Activated CD8-positive, alpha-beta memory T cell treated with anti-CD3 and anti-CD28 coated beads for 48 hours (primary cell): ENCODE measurements around the gene TBC1D5.

Experiments
- DNase-seq, 3 experiments: peaks; one replicate each; pipeline ENCODE4 v3.0.0-alpha.2; 2020; ENCODE audit warnings: low read depth in 2 of 3, low spot score in 2 of 3

TBC1D5 gene

GRCh38 chr3:17307887-17308286, 434.5 kb downstream of the TBC1D5 start:
- no peak for DNase-seq

DNA sequence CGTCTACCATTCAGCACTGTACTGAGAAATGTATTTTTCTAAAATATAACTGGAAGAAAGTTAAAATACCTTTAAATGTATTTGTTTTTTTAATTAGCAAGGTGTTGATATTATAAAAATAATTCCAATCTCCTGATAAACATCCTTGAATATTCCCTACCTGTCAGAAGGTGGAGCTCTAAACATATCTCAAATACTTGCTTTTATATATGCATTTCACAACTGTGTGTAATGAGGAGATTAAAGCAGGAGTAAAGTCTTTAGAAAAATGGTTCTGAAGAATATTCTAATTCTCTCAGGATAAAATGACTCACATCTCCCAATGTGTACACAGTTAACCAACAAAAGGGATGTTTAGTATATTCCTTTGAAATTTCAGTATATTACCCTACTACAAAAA, 434.9 kb downstream of the TBC1D5 start:
- DNase-seq, result no peak

DNA sequence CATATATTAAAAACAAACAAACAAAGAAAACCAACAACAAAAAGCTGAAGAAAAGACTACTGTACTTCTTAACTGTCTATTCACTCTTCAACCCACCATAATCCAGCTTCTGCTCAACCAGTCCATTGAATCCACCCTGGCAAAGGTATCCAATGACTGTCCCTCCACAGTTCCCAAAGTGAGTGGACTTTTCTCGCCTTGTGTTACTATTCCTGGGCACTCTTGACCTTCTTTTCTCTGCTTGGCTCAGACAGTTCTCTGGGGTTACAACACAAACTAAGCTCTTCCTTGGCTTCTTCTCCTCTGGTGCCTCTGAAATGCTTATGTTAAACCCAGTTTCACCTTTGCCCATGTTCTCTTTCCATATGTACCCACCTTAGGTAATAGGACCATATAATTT, 437.5 kb downstream of the TBC1D5 start:
- no peak for DNase-seq

GRCh38 chr3:17302774-17303173, 439.7 kb downstream of the TBC1D5 start:
- no peak for DNase-seq

GRCh38 chr3:17302170-17302569, 440.3 kb downstream of the TBC1D5 start:
- no peak for DNase-seq

- no peak for DNase-seq
Measured at GRCh38 chr3:17301271-17301670, 441.2 kb downstream of the TBC1D5 start.

GRCh38 chr3:17300441-17300840, 442.0 kb downstream of the TBC1D5 start:
- DNase-seq, result no peak

GRCh38 chr3:17298038-17298437, 444.4 kb downstream of the TBC1D5 start:
- no peak for DNase-seq

DNA sequence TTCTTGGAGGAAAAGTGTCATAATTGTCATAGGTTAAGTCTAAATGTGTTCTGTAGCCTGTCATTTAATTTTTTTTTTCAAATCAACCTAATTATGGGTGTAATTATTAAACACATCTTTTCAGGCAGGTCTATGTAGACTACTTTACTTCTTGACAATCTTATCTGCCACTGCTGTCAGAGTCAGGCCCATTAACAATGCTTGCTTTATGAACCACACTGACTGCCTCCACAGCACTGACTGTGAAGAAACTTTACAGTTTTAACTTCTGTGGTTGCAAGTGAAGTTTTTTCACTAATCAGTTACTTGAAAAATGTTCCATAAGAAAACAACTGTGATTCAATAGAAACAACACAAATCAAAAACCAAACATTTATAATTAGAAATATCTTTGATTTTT, 449.9 kb downstream of the TBC1D5 start:
- no peak for DNase-seq

DNA sequence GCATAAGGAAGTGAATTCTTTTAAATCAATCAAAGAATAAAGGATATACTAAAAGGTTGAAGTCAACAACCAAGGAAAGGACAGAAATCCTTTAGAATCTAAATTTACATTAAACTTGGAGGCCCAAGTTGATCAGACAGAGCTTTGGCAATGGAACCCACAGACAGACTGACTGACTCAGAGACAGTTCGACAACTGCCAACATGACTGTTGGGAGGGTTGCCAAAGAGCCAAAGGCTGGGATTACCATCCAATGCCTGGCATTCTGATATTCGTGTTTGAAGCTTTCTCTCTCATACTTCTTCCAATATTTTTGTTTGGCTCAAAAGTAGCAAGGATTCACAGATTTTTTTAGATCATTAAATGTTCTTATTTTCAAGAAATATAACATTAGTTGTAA, 451.5 kb downstream of the TBC1D5 start:
- DNase-seq, result no peak

DNA sequence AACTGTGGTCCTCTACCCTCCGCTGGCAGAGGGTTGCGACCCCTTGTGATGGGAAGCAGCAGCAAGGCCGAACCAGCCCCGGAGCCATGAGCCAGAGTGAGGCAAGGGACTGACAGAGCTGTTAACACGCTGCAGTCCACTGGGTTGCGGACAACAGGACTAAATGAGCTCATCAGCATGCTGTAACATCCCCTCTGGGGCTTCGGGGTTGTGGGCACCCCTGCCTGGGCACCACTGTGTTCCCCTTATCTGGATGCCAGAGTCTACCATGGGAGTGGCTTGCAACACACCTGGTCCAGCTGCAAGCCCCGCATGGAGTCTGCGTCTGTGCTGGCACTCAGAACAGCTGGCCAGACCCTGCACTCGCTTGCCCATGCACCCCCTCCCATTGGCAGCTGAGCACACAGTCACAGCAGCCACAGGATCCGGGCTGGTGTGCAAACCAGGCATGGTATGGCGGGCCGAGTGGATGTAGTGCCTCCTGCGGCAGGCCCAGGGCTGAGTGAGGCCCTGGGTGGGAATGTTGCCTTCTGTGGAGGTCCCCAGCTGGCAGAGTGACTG, 453.5 kb downstream of the TBC1D5 start:
- DNase-seq, result no peak

DNA sequence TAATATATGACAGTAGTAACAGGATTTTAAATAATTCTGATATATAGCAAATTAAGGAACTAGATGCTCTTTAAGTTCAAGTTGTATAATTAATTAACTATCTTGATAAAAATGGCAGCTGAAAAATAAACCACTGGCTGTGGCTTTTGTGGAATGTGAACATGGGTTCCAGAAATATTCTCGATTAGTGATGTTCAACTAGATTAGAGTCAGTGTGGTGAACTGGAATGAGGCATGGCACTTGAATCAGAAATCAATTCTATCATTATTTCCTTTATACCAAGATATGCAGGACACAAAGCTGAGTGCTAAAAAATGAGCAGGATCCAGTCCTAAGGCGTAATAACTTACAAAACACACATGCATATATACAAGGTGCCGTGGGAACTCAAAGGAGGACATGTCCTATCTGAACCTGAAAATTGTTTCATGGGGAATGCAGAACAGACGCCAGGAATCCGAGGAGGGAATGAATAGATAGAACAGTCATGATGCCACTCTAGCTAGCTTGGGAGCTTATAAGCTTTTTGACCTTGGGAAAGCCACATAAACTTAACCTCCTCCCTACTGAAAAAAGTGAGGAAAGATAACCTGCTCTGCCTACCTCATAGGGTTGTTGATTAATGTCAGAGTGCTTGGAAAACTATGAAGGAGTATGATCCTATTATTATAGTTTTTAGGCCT, 455.3 kb downstream of the TBC1D5 start:
- no peak for DNase-seq

- no peak for DNase-seq
Measured at GRCh38 chr3:17278006-17278405, 464.4 kb downstream of the TBC1D5 start.

DNA sequence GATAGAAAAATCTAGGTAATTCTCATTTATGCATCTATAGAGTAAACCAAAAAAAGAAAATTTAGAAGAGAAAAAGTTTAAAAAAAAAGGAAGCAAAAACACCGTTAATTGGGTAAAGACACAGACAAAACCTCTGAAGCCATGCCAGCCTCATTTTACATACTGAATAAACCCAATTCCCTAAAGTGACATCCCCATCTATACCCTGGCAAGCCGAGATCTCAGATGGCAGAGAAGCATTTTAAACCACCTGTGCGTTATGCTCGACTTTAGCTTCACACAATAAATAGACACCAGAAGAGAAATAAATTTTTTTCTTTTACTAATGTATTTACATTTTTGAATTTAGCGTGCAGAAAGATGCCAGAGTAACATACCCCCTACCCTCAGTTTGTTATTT, 475.6 kb downstream of the TBC1D5 start:
- DNase-seq, result no peak

GRCh38 chr3:17261627-17262369, 480.6 kb downstream of the TBC1D5 start:
- no peak for DNase-seq

DNA sequence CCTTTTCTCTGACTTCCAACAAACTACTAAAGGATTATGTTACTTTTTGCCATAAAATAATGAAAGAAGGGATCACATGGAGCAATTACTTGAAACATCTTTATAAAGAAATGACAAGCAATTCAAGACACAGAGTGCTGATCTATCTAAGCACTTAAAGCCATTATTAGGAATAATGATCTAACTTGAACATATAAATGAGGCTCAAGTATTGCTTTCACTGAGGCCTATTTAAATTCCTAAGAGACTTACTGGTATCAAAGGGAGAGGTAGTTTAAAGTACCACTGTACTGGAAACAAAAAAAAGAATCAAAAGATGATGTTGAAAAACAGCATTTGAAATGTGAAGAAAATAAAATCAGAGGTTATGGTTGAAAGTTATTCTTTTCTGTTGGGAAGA, 482.2 kb downstream of the TBC1D5 start:
- DNase-seq, result no peak

DNA sequence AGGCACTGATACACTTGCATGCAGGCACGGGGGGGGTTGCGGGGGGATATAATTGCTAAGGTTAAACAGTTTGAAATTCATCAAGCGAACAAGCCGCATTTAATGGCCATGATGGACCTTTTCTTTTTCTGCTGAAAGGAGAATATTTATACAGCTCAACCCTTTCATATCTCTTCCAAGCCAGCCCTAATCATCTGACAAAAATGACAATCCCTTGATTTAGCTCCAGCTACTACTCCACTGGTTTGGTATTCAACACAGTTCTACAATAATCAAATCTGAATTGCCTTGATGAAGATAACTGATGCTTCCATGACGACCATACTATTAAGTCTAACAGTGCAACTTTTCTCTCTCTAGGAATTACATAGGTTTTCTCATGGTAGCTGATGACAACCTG, 482.7 kb downstream of the TBC1D5 start:
- no peak for DNase-seq

- no peak for DNase-seq
Measured at GRCh38 chr3:17258823-17259436, 483.5 kb downstream of the TBC1D5 start.

DNA sequence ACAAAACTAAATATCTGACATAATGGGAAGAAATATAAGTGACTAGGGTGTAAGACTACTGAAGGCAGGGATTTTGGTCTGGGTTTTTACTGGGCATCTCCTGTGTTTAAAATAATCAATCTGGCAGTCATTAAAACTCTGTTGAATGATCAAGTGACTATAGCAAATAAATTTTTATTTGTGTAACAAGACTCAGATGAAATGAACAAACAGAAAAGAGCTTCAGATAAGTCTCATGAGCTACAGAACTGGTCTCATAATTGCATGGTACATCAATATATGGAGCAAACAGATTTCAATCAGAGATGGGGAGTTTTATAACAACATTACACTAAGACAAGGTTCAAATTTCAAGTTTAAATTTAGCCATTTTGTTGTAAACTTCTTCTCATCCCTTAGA, 485.2 kb downstream of the TBC1D5 start:
- no peak for DNase-seq

- no peak for DNase-seq
Measured at GRCh38 chr3:17243621-17244020, 498.8 kb downstream of the TBC1D5 start.

DNA sequence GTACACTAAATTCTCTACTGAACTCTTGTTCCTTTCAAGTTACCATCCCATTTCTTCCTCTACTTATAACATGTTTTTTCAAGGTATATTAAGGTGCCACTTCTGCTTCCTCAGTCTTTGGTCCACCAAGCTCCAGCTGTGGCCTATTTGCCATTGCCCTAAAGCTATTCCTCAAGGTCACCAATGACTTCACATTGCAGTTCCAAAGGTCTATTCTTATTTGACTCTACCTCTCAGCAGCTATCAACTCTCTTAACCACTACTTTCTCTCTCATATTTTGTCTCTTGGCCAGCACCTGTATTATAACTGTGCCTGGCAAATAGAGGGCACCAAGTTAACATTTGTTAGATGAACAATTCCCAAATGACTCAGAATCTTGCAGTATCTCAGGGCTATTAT, 503.0 kb downstream of the TBC1D5 start:
- DNase-seq, result no peak

DNA sequence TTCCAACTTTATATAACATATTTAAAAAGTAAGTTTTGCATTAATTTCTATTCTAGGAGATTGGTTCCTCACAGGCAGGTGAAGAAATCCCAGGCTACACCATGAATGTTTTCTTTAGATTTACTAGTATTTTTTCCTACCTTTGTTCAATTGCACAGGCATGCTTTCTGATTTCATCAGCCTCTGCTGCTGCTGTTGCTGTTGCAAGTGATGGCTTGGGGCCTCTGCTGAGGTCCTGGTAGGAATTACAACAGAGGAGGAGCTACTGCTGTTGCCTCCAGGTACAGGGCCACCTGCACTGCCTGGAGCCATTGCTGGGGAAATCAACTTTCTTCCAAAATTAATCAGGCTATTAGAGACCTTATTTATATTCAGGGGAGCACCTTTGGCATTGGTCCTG, 504.4 kb downstream of the TBC1D5 start:
- DNase-seq, result no peak
